Keratinocyte (primary cell): ENCODE results near the gene VTI1A. TPM values are rescaled to one million over a fixed set of nuclear protein-coding genes. Genes with fewer than 3 reads are reported as not detected.

Source experiments
- DNase-seq: peaks from one replicate; pipeline ENCODE4 v3.0.0-alpha.2; 2011; ENCODE audit warnings: low read depth, missing footprints, low spot score
- FAIRE-seq: peaks from 2 replicates; lab custom pipeline; 2011; peaks lifted over from hg19 to GRCh38; lab: Jason Lieb, UNC
- H2AFZ ChIP-seq: 2 replicates; pipeline ENCODE4 v1.6.0; 2012; ENCODE audit warnings: low read length, control low read depth, inconsistent platforms; ENCODE audit not compliant: control insufficient read depth
- H3K27ac ChIP-seq: 2 replicates; pipeline ENCODE4 v1.5.1; 2011; ENCODE audit warnings: low read length; ENCODE audit not compliant: control insufficient read depth, insufficient read depth
- H3K27me3 ChIP-seq: 3 replicates; pipeline ENCODE4 v1.6.0; 2011; ENCODE audit warnings: low read length; ENCODE audit not compliant: control insufficient read depth, insufficient read depth; ENCODE audit errors: extremely low read depth
- H3K36me3 ChIP-seq, 2 experiments: 2 replicates in 1 of 2; 3 replicates in 1 of 2; pipeline ENCODE4 v1.5.1; 2011; ENCODE audit warnings: low read length in 2 of 2, mild to moderate bottlenecking in 1 of 2; ENCODE audit not compliant: control insufficient read depth in 2 of 2, insufficient read depth in 2 of 2; ENCODE audit errors: extremely low read depth in 1 of 2
- H3K4me1 ChIP-seq: 3 replicates; pipeline ENCODE4 v1.5.1; 2011; ENCODE audit warnings: low read length; ENCODE audit not compliant: control insufficient read depth, insufficient read depth; ENCODE audit errors: extremely low read depth
- H3K4me2 ChIP-seq: 3 replicates; pipeline ENCODE4 v1.6.0; 2011; ENCODE audit warnings: low read depth, low read length; ENCODE audit not compliant: control insufficient read depth, insufficient read depth; ENCODE audit errors: extremely low read depth
- H3K4me3 ChIP-seq, 3 experiments: fragments of 200-600 bp in 1 of 3; sonication (generic) in 1 of 3; 2 replicates in 2 of 3; 3 replicates in 1 of 3; pipeline ENCODE4 v1.5.1; 2011 to 2016; ENCODE audit warnings: low read length in 3 of 3, mild to moderate bottlenecking in 3 of 3, control low read depth in 2 of 3, inconsistent platforms in 1 of 3, low read depth in 1 of 3, mixed read lengths in 1 of 3, mixed run types in 1 of 3, moderate library complexity in 1 of 3; ENCODE audit not compliant: control insufficient read depth in 2 of 3, insufficient read depth in 2 of 3; ENCODE audit errors: extremely low read depth in 1 of 3
- H3K79me2 ChIP-seq: 2 replicates; pipeline ENCODE4 v1.6.0; 2012; ENCODE audit warnings: low read length; ENCODE audit not compliant: control insufficient read depth, insufficient read depth
- H3K9ac ChIP-seq: 3 replicates; pipeline ENCODE4 v1.6.0; 2011; ENCODE audit warnings: low read length; ENCODE audit not compliant: control insufficient read depth, insufficient read depth; ENCODE audit errors: extremely low read depth
- H3K9me1 ChIP-seq: 3 replicates; pipeline ENCODE4 v1.6.0; 2011; ENCODE audit warnings: low read length; ENCODE audit not compliant: control insufficient read depth, insufficient read depth; ENCODE audit errors: extremely low read depth
- H3K9me3 ChIP-seq: 2 replicates; pipeline ENCODE4 v1.5.1; 2012; ENCODE audit warnings: low read depth, low read length; ENCODE audit not compliant: control insufficient read depth
- H4K20me1 ChIP-seq: 3 replicates; pipeline ENCODE4 v1.6.0; 2011; ENCODE audit warnings: low read length; ENCODE audit not compliant: control insufficient read depth, insufficient read depth; ENCODE audit errors: extremely low read depth
- CTCF ChIP-seq, 3 experiments: IDR thresholded peaks in 1 of 3; conservative IDR thresholded peaks in 1 of 3; optimal IDR thresholded peaks in 1 of 3; 2 replicates in 2 of 3; 3 replicates in 1 of 3; pipeline versions ENCODE3 to v1.5.1; 2011; ENCODE audit warnings: low read length in 3 of 3, mild to moderate bottlenecking in 3 of 3, moderate library complexity in 2 of 3, control low read depth in 1 of 3, inconsistent platforms in 1 of 3; ENCODE audit not compliant: insufficient read depth in 2 of 3; ENCODE audit errors: extremely low read depth in 1 of 3
- EZH2 ChIP-seq: IDR thresholded peaks from one replicate; pipeline ENCODE4 v1.6.1; 2012; ENCODE audit warnings: inconsistent platforms, mild to moderate bottlenecking, low read length, moderate library complexity
- dilution Hi-C: fragments of 300-500 bp; cut with MboI; formaldehyde crosslinking; loops from one replicate; pipeline ENCODE4 v1.7.0; 2020; ENCODE audit warnings: low sequenced_read_pairs; ENCODE audit not compliant: extremely low pct_ligation_motif_present
- polyA plus RNA-seq, 5 experiments: library from polyadenylated mRNA; depleted of rRNA in 3 of 5; stranded (reverse) in 3 of 5; stranded (forward) in 1 of 5; unstranded in 1 of 5; fragments of >200 nt; gene quantifications; 1 replicate in 1 of 5; 2 replicates in 3 of 5; 3 replicates in 1 of 5; pipeline versions ENCODE4 v1.2.1 to v1.2.3, GENCODE V29; 2011 to 2012; ENCODE audit warnings: missing spikeins in 2 of 5, low read depth in 1 of 5, low replicate concordance in 1 of 5

The VTI1A gene
- polyA plus RNA-seq, 1 donor (not counting 4 experiments of a cell fraction or from before 2014, with no cell fraction given) = 18.5 TPM

DNA sequence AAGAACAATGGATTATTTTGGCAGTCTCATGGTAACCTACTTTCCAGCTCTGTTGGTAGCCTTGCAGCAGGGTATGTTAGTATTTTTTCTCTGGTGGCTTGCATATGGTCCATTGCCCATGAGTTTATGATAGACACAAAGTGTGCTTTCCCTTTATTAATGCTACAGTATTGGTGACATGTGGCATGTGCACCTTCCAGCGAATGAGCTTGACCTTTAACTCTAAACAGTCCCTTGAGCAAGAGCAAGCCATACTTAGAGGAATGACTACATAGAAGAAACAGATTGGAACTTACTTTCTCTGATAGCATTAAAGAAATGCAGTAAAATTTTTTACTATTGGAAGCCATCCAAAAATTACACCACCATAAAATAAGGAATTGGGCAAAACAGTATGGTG lies 73.9 kb downstream of the VTI1A start:
- H3K36me3 ChIP-seq = no peaks in the 10 kb centered on the region
- H3K9ac ChIP-seq = no peak overlapping the region
- dilution Hi-C loops = no loop called here
- no peaks in the 10 kb centered on the region for H3K9me3 ChIP-seq
- H3K4me2 ChIP-seq = no peak overlapping the region
- no peaks in the 10 kb centered on the region for H3K79me2 ChIP-seq
- H4K20me1 ChIP-seq = no peaks in the 10 kb centered on the region
- no peak overlapping the region for H3K4me3 ChIP-seq
- no peak overlapping the region for H2AFZ ChIP-seq
- TF ChIP-seq CTCF (optimal IDR thresholded peaks at IDR 0.05 in 1 of 3, IDR thresholded peaks at IDR 0.05 in 1 of 3, conservative IDR thresholded peaks at IDR 0.05 in 1 of 3; ENCODE audit: extremely low read depth in 1 of 3, insufficient read depth in 2 of 3, low read length in 3 of 3) (no peak), EZH2 (no peak)
- H3K27me3 ChIP-seq = no peaks in the 10 kb centered on the region
- DNase-seq (no peak), FAIRE-seq (no peak)
- H3K27ac ChIP-seq = no peak overlapping the region
- H3K4me1 ChIP-seq = peaks cover 34% of the 10 kb centered on the region
- no peaks in the 10 kb centered on the region for H3K9me1 ChIP-seq

DNA sequence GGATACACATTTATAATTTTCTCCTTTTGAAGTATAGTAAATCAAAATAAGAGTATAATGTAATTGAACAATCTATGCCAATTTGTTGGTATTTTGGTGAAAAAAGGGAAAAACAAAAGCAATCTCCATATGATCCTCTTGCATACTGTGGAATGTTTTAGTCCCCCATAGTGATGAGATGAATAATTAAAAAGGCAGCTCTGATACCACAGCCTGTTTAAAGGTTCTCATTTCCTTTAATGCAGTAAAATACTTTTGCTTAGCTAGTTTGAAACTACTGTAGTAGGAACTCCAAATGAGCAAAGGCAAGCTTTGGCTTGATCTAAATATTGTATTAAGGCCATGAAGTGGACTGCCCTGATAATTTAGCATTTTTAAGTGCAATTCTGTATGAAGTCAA lies 77.6 kb downstream of the VTI1A start:
- H3K4me2 ChIP-seq = no peak overlapping the region
- peaks cover 16% of the 10 kb centered on the region for H3K4me1 ChIP-seq
- no peaks in the 10 kb centered on the region for H3K9me3 ChIP-seq
- H3K27ac ChIP-seq = no peak overlapping the region
- H3K79me2 ChIP-seq = no peaks in the 10 kb centered on the region
- no peaks in the 10 kb centered on the region for H3K9me1 ChIP-seq
- no peaks in the 10 kb centered on the region for H3K36me3 ChIP-seq
- H2AFZ ChIP-seq = no peak overlapping the region
- H3K4me3 ChIP-seq = no peak overlapping the region
- no peaks in the 10 kb centered on the region for H3K27me3 ChIP-seq
- DNase-seq (no peak), FAIRE-seq (no peak)
- H4K20me1 ChIP-seq = no peaks in the 10 kb centered on the region
- TF ChIP-seq CTCF (optimal IDR thresholded peaks at IDR 0.05 in 1 of 3, IDR thresholded peaks at IDR 0.05 in 1 of 3, conservative IDR thresholded peaks at IDR 0.05 in 1 of 3; ENCODE audit: extremely low read depth in 1 of 3, insufficient read depth in 2 of 3, low read length in 3 of 3) = no peak
- no peak for TF ChIP-seq EZH2
- dilution Hi-C loops = no loop called here
- no peak overlapping the region for H3K9ac ChIP-seq
